ENCODE measurements around the gene RFT1. TPM values are rescaled to one million over a fixed set of nuclear protein-coding genes. Genes with fewer than 3 reads are reported as not detected.
"Not testable (repeated sequence)": the region's sequence is repeated elsewhere in the genome, so short reads cannot be mapped to it uniquely, and the experiment has no call there.

The RFT1 gene
- total RNA-seq, 1 donor from 2014 or later = 8.5 TPM

GRCh38 chr3:53151870-53152660 lies 21.8 kb upstream of the RFT1 start:
- peak; percentile 21 for DNase-seq
- intact Hi-C loops (cut with micrococcal nuclease) = no loop called here
- no peak for ATAC-seq

- intact Hi-C loops (cut with micrococcal nuclease) = no loop called here
- peak; percentile 10 for DNase-seq
- no peak for ATAC-seq
Measured at GRCh38 chr3:53151465-53151864, 21.2 kb upstream of the RFT1 start.

GRCh38 chr3:53151086-53151438 lies 20.8 kb upstream of the RFT1 start:
- intact Hi-C loops (cut with micrococcal nuclease); ATAC-seq: not testable (repeated sequence)
- DNase-seq = peak; percentile 8

GRCh38 chr3:53150247-53151085 lies 20.2 kb upstream of the RFT1 start:
- peak; percentile 64 for ATAC-seq
- intact Hi-C loops (cut with micrococcal nuclease) = no loop called here
- DNase-seq = peak; percentile 49

GRCh38 chr3:53149699-53150098 lies 19.5 kb upstream of the RFT1 start:
- DNase-seq = no peak
- no peak for ATAC-seq
- intact Hi-C loops (cut with micrococcal nuclease) = no loop called here

- no peak for DNase-seq
- intact Hi-C loops (cut with micrococcal nuclease) = no loop called here
- no peak for ATAC-seq
Measured at GRCh38 chr3:53149006-53149690, 18.9 kb upstream of the RFT1 start.

GRCh38 chr3:53147903-53148400 lies 17.7 kb upstream of the RFT1 start:
- no peak for ATAC-seq
- no peak for DNase-seq
- intact Hi-C loops (cut with micrococcal nuclease) = no loop called here

- ATAC-seq (peak; percentile 24), DNase-seq (no peak)
- intact Hi-C loops (cut with micrococcal nuclease) = no loop called here
Measured at GRCh38 chr3:53147151-53147902, 17.1 kb upstream of the RFT1 start.

GRCh38 chr3:53146319-53146891 lies 16.2 kb upstream of the RFT1 start:
- intact Hi-C loops (cut with micrococcal nuclease) = no loop called here
- ATAC-seq (no peak), DNase-seq (no peak)

GRCh38 chr3:53145713-53146080 lies 15.5 kb upstream of the RFT1 start:
- ATAC-seq (no peak), DNase-seq (no peak)
- intact Hi-C loops (cut with micrococcal nuclease) = no loop called here

- intact Hi-C loops (cut with micrococcal nuclease) = no loop called here
- DNase-seq (no peak), ATAC-seq (no peak)
Measured at GRCh38 chr3:53144862-53145712, 14.9 kb upstream of the RFT1 start.

- intact Hi-C loops (cut with micrococcal nuclease) = no loop called here
- ATAC-seq (no peak), DNase-seq (no peak)
Measured at GRCh38 chr3:53144446-53144845, 14.2 kb upstream of the RFT1 start.

GRCh38 chr3:53142986-53143385 lies 12.8 kb upstream of the RFT1 start:
- DNase-seq = no peak
- peak; percentile 52 for ATAC-seq
- intact Hi-C loops (cut with micrococcal nuclease) = no loop called here

GRCh38 chr3:53140847-53141845 lies 10.9 kb upstream of the RFT1 start:
- intact Hi-C loops (cut with micrococcal nuclease) = no loop called here
- ATAC-seq (peak; percentile 41), DNase-seq (no peak)

- intact Hi-C loops (cut with micrococcal nuclease) = no loop called here
- no peak for DNase-seq
- ATAC-seq = no peak
Measured at GRCh38 chr3:53139906-53140846, 9.9 kb upstream of the RFT1 start.

All from left ventricle myocardium superior (tissue), 1 donor.